ENCODE results near the gene INPP5D.
"Not testable (repeated sequence)": the region's sequence is repeated elsewhere in the genome, so short reads cannot be mapped to it uniquely, and the experiment has no call there.

Gene INPP5D

DNA sequence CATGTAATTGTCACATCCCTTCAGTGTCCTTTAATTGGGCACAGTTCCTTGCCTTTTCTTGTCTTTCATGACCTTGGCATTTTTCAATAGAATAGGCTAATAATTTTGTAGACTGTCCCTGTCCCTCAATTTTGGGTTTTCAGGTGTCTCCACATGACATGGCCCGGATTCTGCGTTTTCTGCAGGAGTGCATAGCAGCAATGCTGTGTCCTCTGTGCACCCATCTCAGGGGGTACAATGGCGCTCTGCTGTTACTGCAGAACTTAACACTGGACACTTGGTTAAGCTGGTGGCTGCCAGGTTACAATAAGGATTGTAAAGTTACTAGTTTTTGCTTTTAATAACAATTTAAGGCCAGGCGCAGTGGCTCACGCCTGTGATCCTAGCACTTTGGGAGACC, 51.3 kb downstream of the INPP5D start:
- in situ Hi-C loops (cut with HindIII; ENCODE audit: low sequenced_read_pairs), result no loop called here

- in situ Hi-C loops (cut with HindIII; ENCODE audit: low sequenced_read_pairs), result no loop called here
These were observed 52.2 kb downstream of the INPP5D start for GRCh38 chr2:233112329-233112728.

DNA sequence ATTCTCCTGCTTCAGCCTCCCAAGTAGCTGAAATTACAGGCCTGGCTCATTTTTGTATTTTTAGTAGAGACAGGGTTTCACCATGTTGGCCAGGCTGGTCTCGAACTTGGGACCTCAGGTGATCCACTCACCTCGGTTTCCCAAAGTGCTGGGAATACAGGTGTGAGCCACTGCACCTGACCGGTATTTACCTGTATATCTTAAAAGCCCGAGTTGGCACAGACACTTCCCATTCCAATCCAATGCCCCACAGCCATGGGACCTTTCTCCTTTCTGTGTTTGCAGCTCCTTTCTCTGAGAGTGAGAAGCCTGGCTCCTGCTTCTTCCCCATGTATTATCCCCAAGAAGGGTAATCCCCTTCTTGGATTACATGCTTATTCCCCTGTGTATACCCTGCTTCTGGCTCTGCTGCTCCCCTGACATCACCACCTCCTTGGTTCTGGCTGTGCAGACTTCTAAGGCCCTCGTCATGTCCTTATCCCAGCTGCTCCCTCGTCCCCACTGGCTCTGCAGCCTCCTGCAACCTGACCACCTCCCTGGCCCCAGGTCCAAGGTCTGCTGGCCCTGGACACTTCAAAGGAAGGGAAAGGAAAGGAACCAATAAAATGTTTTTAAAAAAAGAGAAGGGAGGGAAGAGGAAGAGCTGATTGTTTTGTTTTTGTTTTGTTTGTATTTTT, 52.8 kb downstream of the INPP5D start:
- in situ Hi-C loops (cut with HindIII; ENCODE audit: low sequenced_read_pairs), result no loop called here

GRCh38 chr2:233114421-233114861, 54.3 kb downstream of the INPP5D start:
- in situ Hi-C loops (cut with HindIII; ENCODE audit: low sequenced_read_pairs), result no loop called here

DNA sequence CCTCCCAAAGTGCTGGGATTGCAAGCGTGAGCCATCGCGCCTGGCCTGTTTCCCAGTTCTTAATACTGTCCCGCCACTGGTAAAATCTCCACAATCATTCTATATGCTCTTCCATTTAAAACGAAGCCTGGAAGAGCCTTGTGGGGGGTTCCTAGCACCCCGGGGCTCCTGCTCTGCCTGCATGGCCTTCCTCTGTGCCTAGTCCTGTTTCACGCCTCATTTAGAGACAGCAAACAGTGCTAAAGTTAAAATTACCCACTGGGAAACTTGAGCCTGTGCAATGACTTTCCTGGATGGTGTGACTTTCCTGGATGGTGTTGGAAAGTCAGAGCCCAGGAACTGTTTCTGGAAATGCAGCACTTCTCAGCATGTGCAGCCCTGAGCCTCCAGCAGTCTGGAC, 55.0 kb downstream of the INPP5D start:
- in situ Hi-C loops (cut with HindIII; ENCODE audit: low sequenced_read_pairs), result no loop called here

- in situ Hi-C loops (cut with HindIII; ENCODE audit: low sequenced_read_pairs), result no loop called here
These were observed 55.6 kb downstream of the INPP5D start for GRCh38 chr2:233115741-233116140.

- in situ Hi-C loops (cut with HindIII; ENCODE audit: low sequenced_read_pairs), result no loop called here
These were observed 56.8 kb downstream of the INPP5D start for GRCh38 chr2:233116946-233117345.

GRCh38 chr2:233117351-233117750, 57.2 kb downstream of the INPP5D start:
- in situ Hi-C loops (cut with HindIII; ENCODE audit: low sequenced_read_pairs), result no loop called here

DNA sequence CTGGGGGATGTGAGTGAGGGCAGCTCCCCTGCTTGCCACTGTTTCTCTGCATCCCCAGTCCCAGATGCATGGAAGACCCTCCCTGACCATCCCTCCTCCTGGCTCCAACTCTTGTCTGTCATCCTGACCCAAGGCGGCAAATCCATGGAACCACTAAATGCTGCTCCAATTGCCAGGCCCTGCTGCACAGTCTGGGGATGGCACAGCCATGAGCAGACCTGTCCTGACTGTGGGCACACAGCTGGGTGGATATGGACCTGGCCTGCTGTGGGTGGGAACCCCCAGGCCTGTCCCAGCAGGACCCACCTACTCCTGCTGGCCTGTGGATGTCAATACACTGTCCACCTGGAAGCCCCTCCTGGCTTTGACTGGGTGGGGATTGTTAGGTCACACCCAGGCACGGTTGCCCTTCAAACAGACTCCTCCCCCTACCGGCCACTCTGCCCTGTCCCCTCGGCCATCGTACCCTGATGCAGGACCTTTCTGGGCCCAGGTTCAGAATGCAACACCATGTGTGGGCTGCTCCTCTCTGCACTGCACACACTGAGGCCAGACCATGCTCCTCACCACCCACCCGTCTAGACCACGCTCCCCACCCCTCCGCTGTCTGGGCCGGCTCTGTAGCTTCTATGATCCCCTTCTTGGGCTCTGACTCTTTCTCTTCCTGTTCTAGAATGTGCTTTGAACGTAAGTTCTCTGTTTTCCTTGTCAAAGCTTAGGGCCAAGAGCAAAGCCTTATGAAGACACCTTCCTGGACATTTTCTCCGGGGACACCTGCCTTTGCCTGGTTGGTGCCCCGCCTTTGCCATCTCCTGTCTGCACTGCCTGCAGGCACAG, 57.9 kb downstream of the INPP5D start:
- in situ Hi-C loops (cut with HindIII; ENCODE audit: low sequenced_read_pairs), result no loop called here

GRCh38 chr2:233118648-233119000, 58.5 kb downstream of the INPP5D start:
- in situ Hi-C loops (cut with HindIII; ENCODE audit: low sequenced_read_pairs), result no loop called here

GRCh38 chr2:233119123-233119522, 59.0 kb downstream of the INPP5D start:
- in situ Hi-C loops (cut with HindIII; ENCODE audit: low sequenced_read_pairs), result no loop called here

DNA sequence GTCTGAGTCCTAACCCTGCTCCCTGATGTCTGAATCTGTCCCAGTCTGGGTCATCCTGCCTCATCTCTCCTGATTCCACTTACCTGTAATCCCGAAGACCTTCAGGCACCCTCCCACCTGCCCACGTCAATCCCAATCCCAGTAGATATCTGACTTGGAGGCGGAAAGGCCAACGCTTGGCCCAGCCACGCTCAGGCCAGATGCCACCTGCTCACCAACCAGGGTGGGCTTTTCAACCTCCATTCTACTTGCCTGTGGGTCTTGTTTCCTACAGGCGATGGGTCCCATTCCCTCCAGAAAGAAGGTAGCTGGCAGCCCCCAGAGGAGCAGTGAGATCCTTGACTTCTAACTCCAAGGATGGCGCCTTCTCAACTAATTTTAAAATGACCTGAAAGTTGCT, 59.7 kb downstream of the INPP5D start:
- in situ Hi-C loops (cut with HindIII; ENCODE audit: low sequenced_read_pairs), result no loop called here

GRCh38 chr2:233120459-233120858, 60.3 kb downstream of the INPP5D start:
- in situ Hi-C loops (cut with HindIII; ENCODE audit: low sequenced_read_pairs), result no loop called here

DNA sequence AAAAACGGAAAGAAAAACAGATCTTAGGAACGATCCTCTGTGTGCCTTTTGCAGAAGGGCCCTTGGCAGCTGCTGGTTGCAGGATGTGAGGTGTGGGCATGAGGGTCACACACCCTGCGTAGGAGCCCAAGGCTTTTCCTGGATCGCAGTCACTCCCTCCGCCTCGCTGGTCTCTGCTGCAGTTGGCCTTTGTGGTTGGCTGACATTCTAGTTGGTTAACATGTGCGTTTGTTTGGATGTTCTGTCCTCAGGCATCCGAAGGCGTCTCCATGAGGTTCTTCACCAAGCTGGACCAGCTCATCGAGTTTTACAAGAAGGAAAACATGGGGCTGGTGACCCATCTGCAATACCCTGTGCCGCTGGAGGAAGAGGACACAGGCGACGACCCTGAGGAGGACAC, 61.7 kb downstream of the INPP5D start:
- in situ Hi-C loops (cut with HindIII; ENCODE audit: low sequenced_read_pairs), result no loop called here

GRCh38 chr2:233122541-233122940, 62.4 kb downstream of the INPP5D start:
- in situ Hi-C loops (cut with HindIII; ENCODE audit: low sequenced_read_pairs), result no loop called here

GRCh38 chr2:233123576-233123975, 63.4 kb downstream of the INPP5D start:
- in situ Hi-C loops (cut with HindIII; ENCODE audit: low sequenced_read_pairs), result not testable (repeated sequence)

- in situ Hi-C loops (cut with HindIII; ENCODE audit: low sequenced_read_pairs), result no loop called here
These were observed 64.4 kb downstream of the INPP5D start for GRCh38 chr2:233124421-233125080.

GRCh38 chr2:233125455-233126065, 65.4 kb downstream of the INPP5D start:
- in situ Hi-C loops (cut with HindIII; ENCODE audit: low sequenced_read_pairs), result no loop called here

DNA sequence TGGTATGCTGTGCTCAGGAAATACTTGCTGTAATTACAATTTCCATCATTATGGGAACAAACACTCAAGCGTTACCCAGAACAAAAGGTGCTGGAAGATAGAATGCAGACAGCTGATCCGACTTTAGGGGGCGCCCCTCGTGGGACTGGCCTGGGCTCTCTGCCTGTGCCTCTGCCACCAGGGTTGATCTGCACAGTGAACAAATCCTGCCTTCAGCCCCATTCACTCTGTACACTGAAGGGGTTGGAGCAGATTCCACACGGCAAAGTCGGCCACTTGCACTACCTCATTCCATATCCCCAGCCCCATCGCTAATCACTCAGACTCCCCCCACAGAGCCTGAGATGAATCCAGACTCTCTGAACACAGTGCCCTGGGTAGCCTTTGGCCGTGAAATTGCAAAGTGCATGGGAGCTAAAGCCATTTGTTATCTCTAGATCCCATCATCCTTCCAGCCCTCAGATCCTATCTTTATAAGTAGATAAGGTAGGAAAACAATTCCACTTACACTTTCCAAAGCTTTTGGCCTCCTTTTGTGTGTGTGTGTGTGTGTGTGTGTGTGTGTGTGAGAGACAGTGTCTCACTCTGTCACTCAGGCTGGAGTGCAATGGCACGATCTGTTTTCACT, 69.3 kb downstream of the INPP5D start:
- in situ Hi-C loops (cut with HindIII; ENCODE audit: low sequenced_read_pairs), result no loop called here

DNA sequence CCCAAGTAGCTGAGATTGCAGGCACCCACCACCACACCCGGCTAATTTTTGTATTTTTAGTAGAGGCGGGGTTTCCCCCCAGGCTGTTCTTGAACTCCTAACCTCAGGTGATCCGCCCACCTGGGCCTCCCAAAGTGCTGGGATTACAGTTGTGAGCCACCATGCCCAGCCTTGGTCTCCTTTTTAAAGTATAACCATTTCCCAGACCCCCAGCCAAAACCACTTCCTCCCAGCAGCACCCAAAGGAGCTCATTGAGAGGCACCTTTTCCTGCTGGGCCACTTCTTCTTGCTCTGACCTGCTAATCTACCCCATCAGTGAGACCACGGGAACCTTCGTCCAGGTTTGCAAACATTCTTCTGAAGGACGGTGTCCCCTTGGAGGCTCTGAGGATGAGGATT, 69.9 kb downstream of the INPP5D start:
- in situ Hi-C loops (cut with HindIII; ENCODE audit: low sequenced_read_pairs), result no loop called here

DNA sequence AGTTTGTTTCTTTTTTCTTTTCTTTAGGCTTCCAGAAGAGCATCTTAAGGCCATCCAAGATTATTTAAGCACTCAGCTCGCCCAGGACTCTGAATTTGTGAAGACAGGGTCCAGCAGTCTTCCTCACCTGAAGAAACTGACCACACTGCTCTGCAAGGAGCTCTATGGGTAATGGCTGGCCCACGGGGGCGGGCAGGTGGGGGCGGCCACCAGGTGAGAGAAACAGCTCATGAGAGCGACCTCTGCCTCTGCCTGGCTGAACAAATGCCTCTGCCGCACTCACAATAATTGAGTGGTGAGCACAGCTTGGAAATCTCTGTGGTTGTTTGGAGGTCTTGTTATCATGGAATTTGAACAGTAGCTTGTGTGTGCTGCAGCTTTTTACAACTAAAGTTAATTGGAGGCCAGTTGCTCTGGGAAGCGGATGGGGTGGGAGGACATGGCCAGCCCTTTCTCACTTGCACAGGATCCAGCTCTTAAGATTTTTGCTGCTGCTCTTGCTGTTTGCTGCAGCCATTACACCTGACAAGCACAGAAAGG, 70.4 kb downstream of the INPP5D start:
- in situ Hi-C loops (cut with HindIII; ENCODE audit: low sequenced_read_pairs), result no loop called here

Measured in DLD1 (cell line).